Fibroblast of pulmonary artery (primary cell): Measurements from ENCODE around the gene ARF5.
A peak's percentile ranks its signal among the peaks of the same experiment; 100 is the strongest.

Source experiments
- DNase-seq: peaks from one replicate; pipeline ENCODE4 v3.0.0-alpha.2; 2010; ENCODE audit warnings: low read depth
- H3K4me3 ChIP-seq: replicated peaks from 2 replicates; pipeline ENCODE4 v1.5.1; 2011; ENCODE audit warnings: low read depth, mild to moderate bottlenecking, control low read depth, low read length, moderate library complexity
- CTCF ChIP-seq: IDR thresholded peaks from 2 replicates; pipeline ENCODE4 v1.5.1; 2011; ENCODE audit warnings: mild to moderate bottlenecking, control low read depth, low read length, inconsistent platforms; ENCODE audit errors: missing control alignments

ARF5 gene

GRCh38 chr7:127618042-127618441 is 29.8 kb downstream of the ARF5 start, which contains the start of gene PAX4:
PAX4 (minus strand) TSS chr7:127618142; CDS start chr7:127615928, 2,214 bp downstream.
- no peak within 1 kb of the TSS for H3K4me3 ChIP-seq
- DNase-seq = no peak
- TF ChIP-seq CTCF = no peak

- no peak for TF ChIP-seq CTCF
- no peak overlapping the region for H3K4me3 ChIP-seq
Measured at GRCh38 chr7:127618775-127619174, 30.6 kb downstream of the ARF5 start.

GRCh38 chr7:127619681-127620405 is 31.6 kb downstream of the ARF5 start:
- no peak for DNase-seq
- no peak overlapping the region for H3K4me3 ChIP-seq
- TF ChIP-seq CTCF = no peak

More at GRCh38 chr7:127618775-127619174, 30.6 kb downstream of the ARF5 start:
- DNase-seq = no peak

- TF ChIP-seq CTCF = no peak
- no peak for DNase-seq
- no peak overlapping the region for H3K4me3 ChIP-seq
Measured at GRCh38 chr7:127620406-127621233, 32.4 kb downstream of the ARF5 start.

GRCh38 chr7:127625331-127625730 is 37.1 kb downstream of the ARF5 start:
- DNase-seq = no peak
- no peak overlapping the region for H3K4me3 ChIP-seq
- no peak for TF ChIP-seq CTCF

GRCh38 chr7:127628445-127628844 is 40.2 kb downstream of the ARF5 start:
- DNase-seq = no peak
- TF ChIP-seq CTCF = peak; percentile 14
- H3K4me3 ChIP-seq = no peak overlapping the region
